Urinary bladder (tissue), 4 donors: Measurements from ENCODE around the gene RAMACL. TPM values are rescaled to one million over a fixed set of nuclear protein-coding genes. Genes with fewer than 3 reads are reported as not detected.

Experiments
- DNase-seq: peaks from one replicate; pipeline ENCODE4 v3.0.0-alpha.2; 2015; ENCODE audit errors: extremely low spot score
- H3K27ac ChIP-seq: one replicate; pipeline ENCODE4 v1.5.1; 2013; ENCODE audit warnings: low read depth, mild to moderate bottlenecking, moderate library complexity
- H3K36me3 ChIP-seq: one replicate; pipeline ENCODE4 v1.6.1; 2013; ENCODE audit warnings: mild to moderate bottlenecking, moderate library complexity; ENCODE audit not compliant: insufficient read depth
- H3K4me1 ChIP-seq: one replicate; pipeline ENCODE4 v1.6.1; 2013; ENCODE audit warnings: mild to moderate bottlenecking, moderate library complexity; ENCODE audit not compliant: insufficient read depth
- H3K4me3 ChIP-seq: one replicate; pipeline ENCODE4 v1.5.1; 2013; ENCODE audit warnings: low read depth, low read length
- WGBS: extraction: QIAGEN DNeasy Blood & Tissue Kit; methylation state at CpG from one replicate; pipeline ENCODE4 v1.1.7; 2013; 5-methylcytosine and 5-hydroxymethylcytosine counted together
- polyA plus RNA-seq: library from polyadenylated mRNA; stranded (reverse); fragments of 200-250 nt; gene quantifications from one replicate; pipeline ENCODE4 v1.2.3, GENCODE V29; 2013
- total RNA-seq: library from RNA; depleted of rRNA; stranded (reverse); fragments of >200 nt; gene quantifications from one replicate; pipeline ENCODE4 v1.2.3, GENCODE V29; 2014
- donor health status: healthy with polysubstance abuse.
- donor health status: healthy.

RAMACL gene
- total and polyA plus RNA-seq, 2 donors = 0.37 to 6.0 TPM

DNA sequence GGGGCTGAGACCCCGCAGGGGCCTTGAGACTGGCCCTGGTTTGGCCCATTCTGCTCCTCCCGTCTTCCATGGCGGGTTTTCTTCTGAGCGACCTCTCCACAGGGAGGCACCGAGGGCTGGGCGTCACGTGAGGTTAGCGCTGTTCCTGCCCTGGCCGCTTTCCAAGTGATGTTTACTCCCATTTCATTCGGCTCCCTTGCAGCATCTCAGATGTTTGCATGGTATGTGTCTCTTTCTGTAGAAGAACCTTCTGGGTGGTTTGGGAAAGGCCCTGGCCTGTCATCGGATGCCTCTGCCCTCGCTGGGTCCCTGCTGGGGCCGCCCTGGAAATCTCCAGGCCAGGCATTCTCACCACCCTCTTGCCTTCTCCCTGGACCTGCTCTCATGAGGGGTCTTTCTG is 17.3 kb downstream of the RAMACL start:
- no peak for DNase-seq
- 95% methylated on average over 13 of the region's 13 CpGs for WGBS
- no peak overlapping the region for H3K27ac ChIP-seq
- H3K4me3 ChIP-seq = no peak overlapping the region
- no peaks in the 10 kb centered on the region for H3K4me1 ChIP-seq
- H3K36me3 ChIP-seq = no peaks in the 10 kb centered on the region

DNA sequence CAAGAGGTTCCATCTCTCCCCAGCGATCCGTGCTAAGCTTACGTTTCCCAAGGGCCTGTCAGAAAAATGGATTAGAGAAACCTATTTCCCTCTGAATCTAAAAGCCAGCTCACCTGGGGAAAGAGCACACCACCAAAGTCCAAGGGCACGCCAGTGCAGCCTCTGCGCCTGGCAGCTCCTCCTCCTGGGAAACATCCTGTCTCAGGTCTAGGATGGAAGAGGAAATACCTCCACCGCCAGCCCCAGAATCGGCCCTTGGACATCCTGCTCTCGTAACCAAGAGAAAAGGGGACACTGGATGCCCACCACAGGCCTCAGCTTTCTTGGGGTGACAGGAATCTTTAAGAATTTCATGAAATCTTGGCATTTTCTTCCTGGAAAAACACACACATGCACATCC is 18.7 kb downstream of the RAMACL start:
- no peak for DNase-seq
- 95% methylated on average over 8 of the region's 8 CpGs for WGBS
- Histone ChIP-seq H3K27ac (no peak overlapping the region), H3K36me3 (no peaks in the 10 kb centered on the region), H3K4me3 (no peak overlapping the region), H3K4me1 (peaks cover 2% of the 10 kb centered on the region)

DNA sequence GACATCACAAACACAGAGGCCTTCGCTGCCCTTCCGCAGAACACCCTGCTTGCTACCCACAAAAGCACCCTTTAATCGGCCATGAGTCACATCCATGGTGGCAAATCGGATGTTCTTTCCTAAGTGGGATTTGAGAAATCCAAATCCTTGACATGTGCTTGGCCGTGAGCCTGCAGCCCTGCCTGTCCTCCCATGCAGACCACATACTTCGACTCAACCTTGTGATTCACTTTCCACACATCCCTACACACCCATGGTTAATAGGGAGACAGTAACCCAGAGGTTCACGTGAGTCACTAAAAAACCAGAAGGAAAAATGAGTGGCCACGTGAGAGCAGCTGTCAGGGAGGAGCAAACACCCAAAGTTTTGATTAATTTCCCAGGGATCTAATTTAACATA is 19.4 kb downstream of the RAMACL start:
- Histone ChIP-seq H3K4me3 (no peak overlapping the region), H3K36me3 (no peaks in the 10 kb centered on the region), H3K27ac (no peak overlapping the region), H3K4me1 (peaks cover 2% of the 10 kb centered on the region)
- WGBS = 72% methylated on average over 8 of the region's 8 CpGs
- no peak for DNase-seq

DNA sequence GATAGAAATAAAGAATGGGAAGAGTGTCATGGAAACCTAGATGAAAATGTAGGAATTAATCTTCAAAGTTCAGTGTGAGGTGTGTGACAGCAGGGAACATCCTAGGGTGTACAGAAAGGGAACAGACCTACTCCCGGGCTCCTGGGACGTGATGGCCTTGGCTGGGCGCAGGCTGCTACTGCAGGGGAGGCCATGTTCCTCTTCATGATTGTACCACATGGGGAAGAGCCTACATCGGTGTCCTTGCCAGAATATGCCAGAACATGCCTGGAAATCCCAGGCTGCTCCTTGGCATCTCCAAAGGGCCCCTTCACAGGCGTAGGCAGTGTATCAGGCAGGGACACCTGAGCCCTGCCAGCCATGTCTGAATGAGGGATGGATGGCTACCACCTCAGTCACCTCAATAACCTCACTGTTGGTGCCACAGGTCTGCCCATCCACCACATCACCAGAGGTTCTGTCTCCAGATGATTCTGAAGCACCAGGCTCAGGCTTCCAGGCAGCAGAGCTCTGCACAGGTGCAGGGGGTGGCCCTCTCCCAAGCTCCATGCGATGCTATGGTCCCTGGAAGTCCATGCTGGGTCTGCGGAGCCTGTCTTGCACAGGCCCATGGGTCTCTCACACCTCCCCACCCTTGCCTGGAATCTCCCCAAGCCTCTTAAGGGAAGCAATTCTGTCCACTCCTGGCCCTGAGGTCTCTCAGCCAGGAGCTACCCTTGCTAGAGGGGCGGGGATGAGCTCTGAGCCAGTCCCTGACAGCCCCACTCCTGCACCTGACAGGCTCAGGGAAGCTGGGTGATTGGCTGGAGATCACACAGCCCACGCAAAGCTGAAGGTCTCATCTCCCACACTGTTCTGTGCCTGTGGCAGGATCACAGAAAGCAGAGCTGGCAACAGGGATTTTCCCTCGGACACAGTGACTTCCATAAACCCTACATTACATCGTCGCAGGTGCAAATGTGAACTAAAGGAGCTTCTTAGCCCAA is 20.2 kb downstream of the RAMACL start:
- H3K27ac ChIP-seq = no peak overlapping the region
- DNase-seq = no peak
- no peaks in the 10 kb centered on the region for H3K36me3 ChIP-seq
- 95% methylated on average over 12 of the region's 12 CpGs for WGBS
- H3K4me3 ChIP-seq = no peak overlapping the region
- peaks cover 2% of the 10 kb centered on the region for H3K4me1 ChIP-seq

DNA sequence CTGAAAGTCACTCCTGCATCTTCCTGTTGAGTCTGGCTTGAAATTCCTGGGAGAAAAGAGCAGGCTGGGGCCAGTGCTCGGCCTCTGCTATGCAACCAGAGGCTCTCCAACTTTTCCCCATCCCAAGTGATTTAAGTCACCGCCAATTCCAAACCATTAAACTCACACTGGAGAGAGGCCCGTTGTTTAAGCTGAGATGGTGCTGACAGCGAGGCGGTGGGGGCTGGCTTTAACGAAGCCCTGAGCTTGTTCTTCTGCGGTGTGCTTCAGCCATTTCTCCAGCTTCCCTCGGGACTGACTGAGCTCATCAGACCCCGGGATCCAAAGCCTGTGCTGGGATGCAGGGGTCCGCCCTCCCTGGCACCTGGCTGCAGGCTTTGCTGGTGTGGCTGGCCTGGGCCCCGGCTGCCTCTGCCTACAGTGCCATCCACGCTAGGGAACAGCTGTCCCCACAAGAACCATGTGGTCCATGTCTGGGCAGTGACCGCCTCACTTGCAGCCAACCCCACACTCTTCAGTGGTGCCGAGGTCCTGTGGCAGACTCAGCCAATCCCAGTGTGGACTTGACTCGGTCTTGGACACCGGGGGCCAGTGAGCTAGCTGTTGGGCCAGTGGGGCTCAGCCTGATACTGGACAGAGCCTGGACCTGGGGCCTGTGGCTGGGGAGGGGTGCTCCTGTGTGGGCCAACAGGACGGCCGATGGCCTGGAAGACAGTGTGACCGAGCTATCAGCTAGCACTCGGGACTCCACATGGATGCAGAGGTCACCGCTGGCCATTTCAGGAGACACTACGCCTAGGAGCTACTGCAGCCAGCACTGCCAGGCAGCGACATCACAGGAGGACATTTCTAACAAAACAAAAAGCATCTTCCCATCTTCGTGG is 21.2 kb downstream of the RAMACL start:
- Histone ChIP-seq H3K4me1 (peaks cover 2% of the 10 kb centered on the region), H3K4me3 (no peak overlapping the region), H3K36me3 (no peaks in the 10 kb centered on the region), H3K27ac (peak overlapping the region; percentile 13)
- no peak for DNase-seq
- WGBS = 75% methylated on average over 24 of the region's 24 CpGs

DNA sequence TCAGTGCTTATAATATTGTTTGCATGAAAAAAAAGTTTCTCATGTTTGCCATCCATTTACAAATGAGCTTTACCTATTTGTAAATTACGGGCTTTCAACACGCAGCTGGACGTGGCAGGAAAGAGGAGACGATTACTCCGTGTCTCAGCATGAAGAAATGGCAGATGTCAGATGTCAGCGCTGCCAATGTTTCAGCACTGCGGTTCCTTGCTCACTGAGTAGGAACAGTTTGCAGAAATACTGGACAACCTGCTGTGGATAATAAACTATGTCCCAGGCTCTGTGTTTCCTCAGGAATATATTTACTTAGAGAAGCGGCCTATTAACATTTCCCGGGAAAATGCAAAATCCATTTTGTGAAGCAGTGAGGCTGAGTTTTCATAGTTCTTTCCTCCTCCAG is 22.7 kb downstream of the RAMACL start:
- H3K27ac ChIP-seq = no peak overlapping the region
- 81% methylated on average over 9 of the region's 9 CpGs for whole genome bisulfite sequencing
- DNase-seq = no peak
- H3K4me3 ChIP-seq = no peak overlapping the region
- peaks cover 2% of the 10 kb centered on the region for H3K4me1 ChIP-seq
- no peaks in the 10 kb centered on the region for H3K36me3 ChIP-seq

DNA sequence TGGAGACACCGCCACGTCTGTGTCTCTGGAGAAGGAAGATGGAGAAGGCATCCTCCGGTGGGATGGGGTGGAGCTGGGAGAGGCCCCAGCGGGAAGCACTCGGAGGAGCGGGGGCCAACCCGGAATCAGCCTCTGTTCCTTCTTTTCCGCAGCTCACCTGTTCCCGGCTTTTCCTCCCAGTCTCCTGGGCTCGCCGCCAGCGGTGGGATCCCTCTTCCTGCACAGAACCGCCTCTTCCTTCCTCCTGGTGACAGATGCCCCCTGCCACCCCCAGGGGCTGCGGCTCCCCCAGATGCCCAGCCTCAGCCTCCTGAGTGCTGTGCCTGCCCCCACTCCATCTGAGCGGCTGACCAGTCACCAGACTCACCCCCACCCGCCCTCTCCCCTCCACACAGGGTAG is 23.3 kb downstream of the RAMACL start:
- peaks cover 2% of the 10 kb centered on the region for H3K4me1 ChIP-seq
- DNase-seq = no peak
- no peak overlapping the region for H3K27ac ChIP-seq
- H3K36me3 ChIP-seq = no peaks in the 10 kb centered on the region
- H3K4me3 ChIP-seq = no peak overlapping the region
- WGBS = 83% methylated on average over 16 of the region's 16 CpGs

DNA sequence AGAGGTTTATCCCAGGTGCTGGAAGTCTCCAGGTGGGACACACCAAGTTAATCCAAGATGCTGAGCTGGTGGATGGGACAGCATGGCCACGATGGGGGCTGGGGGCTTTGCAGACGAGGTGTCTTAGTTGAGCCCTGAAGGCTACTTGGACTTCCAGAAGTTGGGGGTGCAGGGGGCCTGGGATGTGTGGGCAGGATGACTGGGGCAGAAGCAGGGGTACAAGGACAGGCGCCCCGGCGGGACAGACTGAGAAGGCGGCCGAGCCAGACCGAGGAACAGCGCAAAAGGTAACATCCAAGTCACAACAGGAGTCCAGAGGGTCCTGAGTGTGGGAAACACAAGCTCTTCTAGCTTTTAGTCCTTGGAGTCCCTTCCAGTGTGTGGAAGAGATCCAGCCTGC is 23.8 kb downstream of the RAMACL start:
- 97% methylated on average over 9 of the region's 9 CpGs for WGBS

DNA sequence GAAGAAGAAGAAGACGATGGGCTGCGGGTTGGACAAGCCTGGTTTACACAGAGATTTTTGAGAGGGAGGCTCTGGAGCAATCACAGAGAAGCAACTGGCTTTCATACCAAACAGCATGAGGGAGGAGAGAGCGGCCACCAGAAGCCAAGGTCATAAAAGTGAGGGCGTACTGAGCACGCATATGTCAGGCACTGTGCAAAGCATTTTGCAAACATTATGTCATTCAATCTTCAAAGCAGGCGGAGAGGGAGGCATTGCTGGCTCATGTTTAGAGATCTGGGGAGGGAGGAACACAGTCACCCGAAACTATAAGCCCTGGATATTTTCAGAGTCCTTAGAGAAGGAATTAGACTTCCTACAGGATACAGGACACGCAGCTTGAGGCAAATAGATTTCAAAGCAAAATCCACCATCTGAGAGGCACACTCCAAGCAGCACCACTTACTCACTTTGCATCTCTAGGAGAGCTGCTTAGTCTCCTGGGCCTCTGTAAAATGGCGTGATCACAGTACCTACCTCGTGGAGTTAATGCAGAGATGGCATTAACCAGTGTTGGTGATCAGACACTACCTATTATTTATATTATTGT is 24.6 kb downstream of the RAMACL start:
- DNase-seq = no peak
- H3K27ac ChIP-seq = peak overlapping the region; percentile 79
- peaks cover 2% of the 10 kb centered on the region for H3K4me1 ChIP-seq
- no peaks in the 10 kb centered on the region for H3K36me3 ChIP-seq
- WGBS = 58% methylated on average over 10 of the region's 10 CpGs
- no peak overlapping the region for H3K4me3 ChIP-seq

More for the DNA sequence above, 23.8 kb downstream of the RAMACL start:
- peaks cover 2% of the 10 kb centered on the region for H3K4me1 ChIP-seq
- no peak for DNase-seq
- no peak overlapping the region for H3K4me3 ChIP-seq
- no peak overlapping the region for H3K27ac ChIP-seq
- H3K36me3 ChIP-seq = no peaks in the 10 kb centered on the region

DNA sequence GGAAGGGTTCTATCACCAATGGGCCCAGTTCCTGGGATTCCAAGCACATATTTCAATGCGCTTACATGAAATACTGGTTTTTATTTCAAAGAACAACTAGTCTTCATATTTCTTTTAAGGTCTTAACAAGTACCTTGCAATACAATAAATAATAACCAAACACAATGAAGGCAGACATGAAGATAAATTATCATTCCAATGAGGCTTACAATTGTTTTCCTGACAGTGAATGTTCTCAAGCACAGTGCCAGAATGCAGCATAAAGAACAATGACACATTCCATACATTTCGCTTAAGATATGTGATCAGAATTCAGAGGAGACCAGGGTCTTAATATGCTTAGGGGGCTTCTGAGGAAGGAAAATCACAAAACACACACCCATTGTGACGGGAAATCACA is 26.3 kb downstream of the RAMACL start:
- Histone ChIP-seq H3K27ac (no peak overlapping the region), H3K4me1 (peaks cover 2% of the 10 kb centered on the region), H3K36me3 (no peaks in the 10 kb centered on the region), H3K4me3 (no peak overlapping the region)
- no peak for DNase-seq
- WGBS = 97% methylated on average over 3 of the region's 3 CpGs

DNA sequence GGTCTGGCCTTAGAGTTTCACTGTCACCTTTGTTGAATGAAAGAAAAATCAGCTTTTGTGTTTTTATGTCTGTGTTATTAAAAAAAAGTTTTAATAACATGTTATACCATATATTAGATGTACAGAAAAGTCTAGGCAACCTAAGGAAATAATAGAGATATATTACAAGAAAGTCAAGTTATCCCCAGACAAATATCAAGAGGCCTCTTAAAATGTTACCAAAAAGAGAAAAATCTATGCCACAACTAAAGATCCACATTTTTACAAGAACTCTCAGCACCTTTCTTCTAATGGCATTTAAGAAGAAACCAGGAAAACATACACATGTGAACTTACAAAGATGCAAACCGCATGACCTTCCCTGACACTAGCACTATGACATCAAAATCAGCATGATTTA is 26.8 kb downstream of the RAMACL start:
- 96% methylated on average over 1 of the region's 1 CpG for WGBS
- no peak overlapping the region for H3K27ac ChIP-seq
- no peak for DNase-seq
- H3K36me3 ChIP-seq = no peaks in the 10 kb centered on the region
- peaks cover 2% of the 10 kb centered on the region for H3K4me1 ChIP-seq
- no peak overlapping the region for H3K4me3 ChIP-seq

DNA sequence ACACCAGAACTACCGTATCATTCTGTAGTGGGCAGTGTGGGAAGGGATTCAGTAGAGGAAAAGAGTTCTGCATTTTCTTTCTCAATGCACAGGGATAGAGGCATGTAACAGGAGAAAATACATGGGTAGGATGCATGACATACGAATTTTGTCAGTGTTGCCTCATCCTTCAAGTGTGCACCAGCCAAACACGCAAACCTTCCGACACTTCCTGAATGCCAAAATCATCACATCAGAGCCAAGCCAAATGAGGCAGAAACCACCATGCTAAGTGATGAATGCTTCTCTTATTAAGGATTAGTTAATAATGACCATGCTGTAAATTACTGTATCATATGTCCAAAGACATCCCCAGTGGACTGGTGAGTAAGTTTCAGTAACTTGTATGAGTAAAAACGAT is 27.3 kb downstream of the RAMACL start:
- no peak overlapping the region for H3K27ac ChIP-seq
- 95% methylated on average over 5 of the region's 5 CpGs for WGBS
- no peaks in the 10 kb centered on the region for H3K36me3 ChIP-seq
- H3K4me1 ChIP-seq = peaks cover 5% of the 10 kb centered on the region
- H3K4me3 ChIP-seq = no peak overlapping the region
- no peak for DNase-seq

DNA sequence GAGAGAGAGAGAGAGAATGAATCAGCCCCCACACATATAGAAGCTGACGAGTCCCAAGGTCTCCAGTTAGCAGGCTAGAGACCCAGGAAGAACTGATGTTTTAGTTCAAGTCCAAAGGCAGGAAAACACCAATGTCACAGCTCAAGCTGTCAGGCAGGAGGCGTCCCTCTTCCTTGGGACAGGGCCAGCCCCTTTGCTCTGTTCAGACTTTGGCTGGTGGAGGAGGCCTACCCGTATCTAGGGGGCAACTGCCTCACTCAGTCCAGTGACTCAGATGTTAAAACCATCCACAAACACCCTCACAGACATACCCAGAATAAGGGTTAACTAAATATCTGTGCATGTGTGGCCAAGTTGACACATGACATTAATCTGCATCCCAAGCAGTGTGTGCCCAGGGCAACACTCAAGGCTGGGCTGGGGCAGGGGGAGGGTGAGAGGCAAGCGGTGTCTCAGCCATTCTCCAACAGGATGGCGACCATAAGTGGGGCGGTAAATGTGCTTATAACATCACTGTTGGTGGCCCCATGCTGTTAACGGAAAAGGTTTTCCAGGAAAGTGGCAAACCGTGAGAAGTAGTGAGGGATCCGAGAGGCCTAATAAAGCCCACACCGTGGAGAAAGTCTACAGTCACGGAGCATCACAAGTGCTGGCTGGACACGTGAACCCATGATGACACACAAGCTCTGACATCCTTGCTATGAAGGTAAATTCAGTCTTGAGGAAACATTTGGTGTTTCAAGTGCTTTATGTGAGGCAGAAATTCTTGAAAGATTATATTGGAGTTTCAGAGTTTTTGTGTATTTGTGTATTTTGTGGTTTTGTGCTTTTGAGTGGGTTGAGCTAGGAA is 28.1 kb downstream of the RAMACL start:
- peaks cover 6% of the 10 kb centered on the region for H3K4me1 ChIP-seq
- no peak overlapping the region for H3K4me3 ChIP-seq
- DNase-seq = no peak
- no peaks in the 10 kb centered on the region for H3K36me3 ChIP-seq
- no peak overlapping the region for H3K27ac ChIP-seq
- WGBS = 96% methylated on average over 12 of the region's 12 CpGs
